Astrocyte (in vitro differentiated cells and primary cell): ENCODE data around the gene PEX5L. TPM values are rescaled to one million over a fixed set of nuclear protein-coding genes. Genes with fewer than 3 reads are reported as not detected.

Experiments
- DNase-seq: peaks from one replicate; pipeline ENCODE4 v3.0.0-alpha.2; 2010; ENCODE audit warnings: low read depth
- FAIRE-seq: peaks from 2 replicates; lab custom pipeline; 2011; peaks lifted over from hg19 to GRCh38; lab: Jason Lieb, UNC
- H2AFZ ChIP-seq: 2 replicates; pipeline ENCODE4 v1.6.0; 2012; ENCODE audit warnings: low read depth, low read length, inconsistent platforms
- H3K27ac ChIP-seq: 2 replicates; pipeline ENCODE4 v1.5.1; 2011; ENCODE audit warnings: low read depth, low read length, inconsistent platforms
- H3K27me3 ChIP-seq: 2 replicates; pipeline ENCODE4 v1.6.0; 2011; ENCODE audit warnings: low read length, inconsistent platforms; ENCODE audit not compliant: insufficient read depth
- H3K36me3 ChIP-seq: 2 replicates; pipeline ENCODE4 v1.5.1; 2011; ENCODE audit warnings: low read length, inconsistent platforms; ENCODE audit not compliant: insufficient read depth
- H3K4me1 ChIP-seq: 2 replicates; pipeline ENCODE4 v1.5.1; 2011; ENCODE audit warnings: low read length, inconsistent platforms; ENCODE audit not compliant: insufficient read depth
- H3K4me2 ChIP-seq: 2 replicates; pipeline ENCODE4 v1.6.0; 2012; ENCODE audit warnings: low read length, inconsistent platforms
- H3K4me3 ChIP-seq: 2 replicates; pipeline ENCODE4 v1.5.1; 2011; ENCODE audit warnings: low read depth, mild to moderate bottlenecking, low read length, inconsistent platforms; ENCODE audit not compliant: insufficient read depth
- H3K79me2 ChIP-seq: 2 replicates; pipeline ENCODE4 v1.6.0; 2012; ENCODE audit warnings: mild to moderate bottlenecking, low read length, inconsistent platforms; ENCODE audit not compliant: insufficient read depth
- H3K9ac ChIP-seq: 2 replicates; pipeline ENCODE4 v1.6.0; 2012; ENCODE audit warnings: mild to moderate bottlenecking, low read length, inconsistent platforms
- H3K9me3 ChIP-seq: 2 replicates; pipeline ENCODE4 v1.5.1; 2012; ENCODE audit warnings: low read depth, mild to moderate bottlenecking, low read length, inconsistent platforms; ENCODE audit not compliant: insufficient read depth
- H4K20me1 ChIP-seq: 2 replicates; pipeline ENCODE4 v1.6.0; 2012; ENCODE audit warnings: low read length, inconsistent platforms; ENCODE audit not compliant: insufficient read depth
- H3K27ac Mint-ChIP-seq: one replicate; pipeline ENCODE4 v1.8.0; 2021; ENCODE audit warnings: mild to moderate bottlenecking, mixed read lengths; ENCODE audit not compliant: unreplicated experiment
- H3K27me3 Mint-ChIP-seq: one replicate; pipeline ENCODE4 v1.8.0; 2021; ENCODE audit warnings: low read depth, mixed read lengths; ENCODE audit not compliant: unreplicated experiment
- H3K36me3 Mint-ChIP-seq: one replicate; pipeline ENCODE4 v1.8.0; 2021; ENCODE audit warnings: low read depth, mixed read lengths; ENCODE audit not compliant: unreplicated experiment
- H3K4me1 Mint-ChIP-seq: one replicate; pipeline ENCODE4 v1.8.0; 2021; ENCODE audit warnings: low read depth, mixed read lengths; ENCODE audit not compliant: unreplicated experiment
- H3K4me3 Mint-ChIP-seq: one replicate; pipeline ENCODE4 v1.8.0; 2021; ENCODE audit warnings: mild to moderate bottlenecking, moderate library complexity, mixed read lengths; ENCODE audit not compliant: unreplicated experiment
- H3K9me3 Mint-ChIP-seq: one replicate; pipeline ENCODE4 v1.8.0; 2021; ENCODE audit warnings: mild to moderate bottlenecking, mixed read lengths; ENCODE audit not compliant: unreplicated experiment
- EZH2 ChIP-seq: IDR thresholded peaks from 2 replicates; pipeline ENCODE4 v1.6.1; 2012; ENCODE audit warnings: mild to moderate bottlenecking, low read length, inconsistent platforms; ENCODE audit not compliant: insufficient read depth
- total RNA-seq: library from RNA; stranded (reverse); gene quantifications from 2 replicates; pipeline ENCODE4 v1.2.1, GENCODE V29; 2021
- TF ChIP-seq, protein P1 (sequence below): IDR thresholded peaks from 2 replicates; pipeline ENCODE4 v1.5.1; 2011; ENCODE audit warnings: low read depth, mild to moderate bottlenecking, inconsistent platforms, low read length, moderate library complexity; ENCODE audit not compliant: insufficient read depth

PEX5L gene
- total RNA-seq, 1 donor from 2014 or later = 0.43 TPM

DNA sequence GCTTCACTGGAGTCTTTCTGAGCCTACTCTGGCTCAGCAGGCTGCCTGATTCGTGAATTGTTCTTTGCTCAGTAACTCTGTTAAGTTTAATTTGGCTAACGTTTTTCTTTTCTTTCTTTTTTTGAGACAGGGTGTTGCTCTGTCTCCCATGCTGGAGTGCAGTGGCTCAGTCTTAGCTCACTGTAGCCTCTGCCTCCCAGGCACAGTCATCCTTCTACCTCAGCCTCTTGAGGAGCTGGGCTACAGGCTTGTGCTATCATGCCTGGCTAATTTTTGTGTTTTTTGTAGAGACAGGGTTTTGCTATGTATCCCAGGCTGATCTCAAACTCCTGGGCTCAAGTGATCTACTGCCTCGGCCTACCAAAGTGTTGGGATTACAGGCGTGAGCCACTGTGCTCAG is 165.0 kb downstream of the PEX5L start:
- Mint-ChIP-seq H3K27me3 (peaks cover 2% of the 10 kb centered on the region), H3K4me3 (no peak overlapping the region), H3K36me3 (no peaks in the 10 kb centered on the region), H3K4me1 (no peaks in the 10 kb centered on the region), H3K27ac (peak overlapping the region; percentile 9), H3K9me3 (no peaks in the 10 kb centered on the region)
- Histone ChIP-seq H2AFZ (no peak overlapping the region), H3K4me1 (no peaks in the 10 kb centered on the region), H3K9ac (no peak overlapping the region), H4K20me1 (no peaks in the 10 kb centered on the region), H3K27ac (no peak overlapping the region), H3K27me3 (no peaks in the 10 kb centered on the region), H3K4me2 (no peak overlapping the region), H3K36me3 (no peaks in the 10 kb centered on the region), H3K79me2 (no peaks in the 10 kb centered on the region), H3K9me3 (no peaks in the 10 kb centered on the region), H3K4me3 (no peak overlapping the region)
- no peak for DNase-seq
- no peak for FAIRE-seq
- TF ChIP-seq, protein P1, sequence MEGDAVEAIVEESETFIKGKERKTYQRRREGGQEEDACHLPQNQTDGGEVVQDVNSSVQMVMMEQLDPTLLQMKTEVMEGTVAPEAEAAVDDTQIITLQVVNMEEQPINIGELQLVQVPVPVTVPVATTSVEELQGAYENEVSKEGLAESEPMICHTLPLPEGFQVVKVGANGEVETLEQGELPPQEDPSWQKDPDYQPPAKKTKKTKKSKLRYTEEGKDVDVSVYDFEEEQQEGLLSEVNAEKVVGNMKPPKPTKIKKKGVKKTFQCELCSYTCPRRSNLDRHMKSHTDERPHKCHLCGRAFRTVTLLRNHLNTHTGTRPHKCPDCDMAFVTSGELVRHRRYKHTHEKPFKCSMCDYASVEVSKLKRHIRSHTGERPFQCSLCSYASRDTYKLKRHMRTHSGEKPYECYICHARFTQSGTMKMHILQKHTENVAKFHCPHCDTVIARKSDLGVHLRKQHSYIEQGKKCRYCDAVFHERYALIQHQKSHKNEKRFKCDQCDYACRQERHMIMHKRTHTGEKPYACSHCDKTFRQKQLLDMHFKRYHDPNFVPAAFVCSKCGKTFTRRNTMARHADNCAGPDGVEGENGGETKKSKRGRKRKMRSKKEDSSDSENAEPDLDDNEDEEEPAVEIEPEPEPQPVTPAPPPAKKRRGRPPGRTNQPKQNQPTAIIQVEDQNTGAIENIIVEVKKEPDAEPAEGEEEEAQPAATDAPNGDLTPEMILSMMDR = no peak
- no peak for TF ChIP-seq EZH2

DNA sequence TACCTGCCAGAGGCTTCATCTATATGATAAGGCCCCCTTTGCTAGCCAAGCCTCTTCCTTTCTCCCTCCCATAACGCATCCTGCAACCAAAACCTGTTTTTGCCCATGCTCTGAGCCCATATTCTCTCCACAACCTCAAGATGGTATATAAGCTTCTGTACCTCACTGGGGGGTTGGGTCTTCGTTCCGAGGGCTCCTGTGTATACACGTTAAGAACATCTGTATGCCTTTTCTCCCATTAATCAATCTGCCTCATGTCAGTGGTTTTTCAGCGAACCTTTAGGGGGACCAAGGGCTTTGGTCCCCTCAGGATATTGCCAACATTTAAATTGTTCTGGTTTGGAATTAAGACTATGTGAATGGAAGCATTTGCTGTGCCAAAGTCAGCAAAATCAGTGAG is 168.0 kb downstream of the PEX5L start:
- Histone ChIP-seq H3K4me2 (no peak overlapping the region), H4K20me1 (no peaks in the 10 kb centered on the region), H3K36me3 (no peaks in the 10 kb centered on the region), H3K9ac (no peak overlapping the region), H3K27me3 (no peaks in the 10 kb centered on the region), H3K27ac (no peak overlapping the region), H3K79me2 (no peaks in the 10 kb centered on the region), H3K9me3 (no peaks in the 10 kb centered on the region), H3K4me3 (no peak overlapping the region), H2AFZ (no peak overlapping the region), H3K4me1 (no peaks in the 10 kb centered on the region)
- H3K4me1 Mint-ChIP-seq = no peaks in the 10 kb centered on the region
- no peak overlapping the region for H3K27ac Mint-ChIP-seq
- H3K4me3 Mint-ChIP-seq = no peak overlapping the region
- H3K27me3 Mint-ChIP-seq = peaks cover 2% of the 10 kb centered on the region
- DNase-seq = no peak
- FAIRE-seq = no peak
- TF ChIP-seq, protein P1 = no peak
- no peak for TF ChIP-seq EZH2
- no peaks in the 10 kb centered on the region for H3K36me3 Mint-ChIP-seq
- H3K9me3 Mint-ChIP-seq = no peaks in the 10 kb centered on the region

DNA sequence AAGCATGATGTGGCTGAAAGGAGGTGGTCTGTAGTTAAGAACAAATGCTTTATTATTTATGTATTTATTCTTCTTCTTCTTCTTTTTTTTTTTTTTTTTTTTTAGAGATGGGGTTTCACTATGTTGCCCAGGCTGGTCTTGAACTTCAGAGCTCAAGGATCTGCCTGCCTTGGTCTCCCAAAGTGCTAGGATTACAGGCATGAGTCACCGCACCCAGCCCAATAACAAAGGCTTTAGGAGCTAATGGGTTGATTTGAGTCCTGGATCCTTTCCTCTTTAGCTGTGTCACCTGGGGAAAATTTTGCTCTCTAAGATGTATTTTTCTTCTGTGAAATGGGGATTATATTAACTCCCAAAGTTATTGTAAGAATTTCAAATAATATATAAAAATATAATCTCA is 168.8 kb downstream of the PEX5L start:
- FAIRE-seq (no peak), DNase-seq (no peak)
- Mint-ChIP-seq H3K4me3 (no peak overlapping the region), H3K27me3 (peaks cover 2% of the 10 kb centered on the region), H3K4me1 (no peaks in the 10 kb centered on the region), H3K27ac (no peak overlapping the region), H3K36me3 (no peaks in the 10 kb centered on the region), H3K9me3 (no peaks in the 10 kb centered on the region)
- Histone ChIP-seq H3K27me3 (no peaks in the 10 kb centered on the region), H3K4me3 (no peak overlapping the region), H3K27ac (no peak overlapping the region), H3K36me3 (no peaks in the 10 kb centered on the region), H3K9me3 (no peaks in the 10 kb centered on the region), H3K79me2 (no peaks in the 10 kb centered on the region), H3K4me2 (no peak overlapping the region), H3K4me1 (no peaks in the 10 kb centered on the region), H2AFZ (no peak overlapping the region), H4K20me1 (no peaks in the 10 kb centered on the region), H3K9ac (no peak overlapping the region)
- TF ChIP-seq, protein P1 = no peak
- TF ChIP-seq EZH2 = no peak
